ENCODE measurements around the gene NAA35. TPM values are rescaled to one million over a fixed set of nuclear protein-coding genes. Genes with fewer than 3 reads are reported as not detected.
A peak's percentile ranks its signal among the peaks of the same experiment; 100 is the strongest.
"Not testable (repeated sequence)": the region's sequence is repeated elsewhere in the genome, so short reads cannot be mapped to it uniquely, and the experiment has no call there.

The NAA35 gene
- total RNA-seq, 1 donor from 2014 or later = 22.2 TPM

- no peak for DNase-seq (ENCODE audit: low read depth, low spot score)
Measured at GRCh38 chr9:86022687-86023266, 81.8 kb downstream of the NAA35 start.

- DNase-seq (ENCODE audit: low read depth, low spot score) = no peak
Measured at GRCh38 chr9:86027767-86028166, 86.8 kb downstream of the NAA35 start.

DNA sequence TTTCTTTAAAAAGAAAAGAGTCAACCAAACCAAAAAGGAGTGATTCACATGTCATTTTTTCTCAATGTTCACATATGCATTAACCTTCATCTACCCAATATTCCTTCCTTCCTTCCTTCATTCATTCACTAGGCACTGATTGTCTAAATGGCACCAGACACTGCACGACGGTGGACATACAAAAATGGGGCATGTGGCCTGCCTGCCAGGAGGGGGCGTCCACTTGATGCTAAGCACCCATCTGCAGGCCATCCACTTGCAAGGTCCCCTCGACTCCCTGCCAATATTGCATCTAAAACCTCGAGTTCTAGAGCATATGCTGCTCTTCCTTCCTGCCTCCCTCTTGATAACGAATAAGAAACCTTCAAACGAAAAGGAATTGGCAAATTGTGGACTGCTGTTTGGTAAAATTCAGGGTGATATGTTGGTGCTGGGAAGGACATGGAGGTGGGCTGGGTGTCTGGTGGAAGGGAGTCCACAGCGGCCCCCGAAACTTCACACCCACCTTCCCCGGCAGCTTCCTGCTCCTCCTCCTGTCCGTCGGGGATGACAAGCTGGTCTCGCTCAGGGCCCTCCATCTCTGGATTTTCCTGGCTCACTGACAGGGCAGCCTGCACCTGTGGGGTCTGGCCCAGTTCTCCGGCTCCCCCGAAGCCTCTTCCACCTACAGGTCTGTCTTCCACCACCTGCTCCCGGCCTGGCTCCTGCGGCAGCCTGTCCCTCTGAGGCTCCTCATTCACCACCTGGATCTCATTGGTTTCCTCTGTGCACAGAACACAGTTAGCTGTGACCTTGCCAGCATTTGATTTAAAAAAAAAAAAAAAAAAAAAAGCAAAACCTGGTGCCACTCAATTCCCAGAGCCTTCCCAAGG, 94.2 kb downstream of the NAA35 start:
- DNase-seq (ENCODE audit: low read depth, low spot score) = peak; percentile 10

DNA sequence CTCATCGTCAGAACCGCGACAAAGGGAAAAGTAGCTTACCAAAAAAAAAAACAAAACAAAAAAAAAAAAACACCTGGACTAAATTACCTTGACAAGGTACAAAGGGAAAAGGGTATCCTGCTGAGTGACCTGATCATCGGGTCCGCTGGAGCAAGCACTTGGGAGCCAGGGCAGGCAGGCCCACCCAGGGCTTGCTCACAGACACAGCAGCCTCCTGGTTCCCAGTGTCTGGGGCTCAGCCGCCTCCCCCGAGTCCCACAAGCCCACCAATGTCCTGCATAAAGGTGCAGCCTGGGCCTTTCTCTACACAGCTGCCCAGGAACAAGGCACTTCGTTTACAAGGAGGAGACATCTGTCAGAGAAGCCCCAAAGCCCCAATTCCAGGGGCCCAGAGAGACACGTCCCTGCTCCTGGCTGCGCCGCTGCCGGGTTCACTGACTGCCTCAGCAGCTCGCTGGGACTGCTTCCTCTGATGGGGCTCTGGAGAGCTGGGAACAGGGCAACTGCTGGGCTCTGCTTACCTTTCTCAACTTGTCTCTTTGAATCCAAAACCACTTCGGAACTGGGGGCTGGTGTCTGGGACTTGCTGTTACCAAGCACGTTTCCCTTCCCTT, 95.0 kb downstream of the NAA35 start:
- no peak for DNase-seq (ENCODE audit: low read depth, low spot score)

DNA sequence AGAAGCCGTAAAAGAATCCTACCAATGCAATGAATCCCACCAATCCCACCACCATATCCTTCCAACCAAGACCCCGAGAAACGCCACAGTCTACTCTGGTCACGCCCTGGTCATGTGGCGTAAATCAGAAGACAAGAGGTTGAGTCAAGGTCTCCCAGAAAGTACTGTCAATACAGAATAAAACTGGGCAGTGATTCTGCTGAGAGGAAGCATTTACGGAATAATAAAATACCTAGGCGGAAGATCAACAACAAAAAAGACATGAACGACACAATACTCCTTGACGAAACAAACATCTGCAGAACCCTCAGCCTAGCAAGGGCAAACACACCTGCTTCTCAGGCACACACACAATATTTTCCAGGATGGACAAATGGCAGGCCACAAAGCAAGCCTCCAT, 95.6 kb downstream of the NAA35 start:
- DNase-seq (ENCODE audit: low read depth, low spot score) = no peak

DNA sequence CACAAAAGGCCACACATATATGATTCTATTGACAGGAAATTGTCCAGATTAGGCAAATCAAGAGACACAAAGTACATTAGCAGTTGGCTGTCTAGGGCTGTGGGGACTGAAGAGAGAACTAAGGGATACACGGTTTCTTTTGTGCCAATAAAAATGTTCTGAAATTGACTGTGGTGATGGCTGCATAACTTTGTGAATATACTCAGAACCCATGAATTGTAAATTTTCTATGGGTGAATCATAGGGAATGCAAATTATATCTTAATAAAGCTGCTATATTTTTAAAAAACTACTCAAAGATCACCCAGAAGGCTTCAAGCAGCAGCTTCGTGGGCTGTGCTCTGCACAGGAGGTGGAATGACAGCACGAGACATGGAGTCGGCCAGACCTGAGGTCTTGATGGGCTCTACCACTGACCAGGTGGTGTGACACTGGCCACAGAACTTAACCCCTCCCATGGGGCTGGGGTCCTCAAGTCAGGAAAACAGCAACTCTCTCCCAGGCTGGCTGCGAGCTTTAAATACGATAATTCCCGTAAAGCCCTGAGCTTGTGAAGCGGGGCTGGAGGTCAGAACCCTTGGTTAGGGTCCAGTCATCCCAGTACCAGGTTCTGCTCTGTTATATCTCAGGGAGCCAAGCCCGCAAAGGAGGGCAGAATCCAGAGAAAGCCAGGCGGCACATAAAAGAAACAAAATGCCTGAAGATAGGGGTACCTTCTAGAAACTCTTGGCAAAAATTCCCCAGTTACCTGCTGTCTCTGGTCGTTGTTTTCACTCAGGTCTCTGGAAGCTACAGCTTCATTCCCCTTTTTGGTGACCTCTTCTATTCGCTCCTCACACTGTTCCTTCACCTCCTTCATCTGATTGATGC, 99.3 kb downstream of the NAA35 start:
- no peak for DNase-seq (ENCODE audit: low read depth, low spot score)

GRCh38 chr9:86040861-86041155, 99.9 kb downstream of the NAA35 start:
- no peak for DNase-seq (ENCODE audit: low read depth, low spot score)

DNA sequence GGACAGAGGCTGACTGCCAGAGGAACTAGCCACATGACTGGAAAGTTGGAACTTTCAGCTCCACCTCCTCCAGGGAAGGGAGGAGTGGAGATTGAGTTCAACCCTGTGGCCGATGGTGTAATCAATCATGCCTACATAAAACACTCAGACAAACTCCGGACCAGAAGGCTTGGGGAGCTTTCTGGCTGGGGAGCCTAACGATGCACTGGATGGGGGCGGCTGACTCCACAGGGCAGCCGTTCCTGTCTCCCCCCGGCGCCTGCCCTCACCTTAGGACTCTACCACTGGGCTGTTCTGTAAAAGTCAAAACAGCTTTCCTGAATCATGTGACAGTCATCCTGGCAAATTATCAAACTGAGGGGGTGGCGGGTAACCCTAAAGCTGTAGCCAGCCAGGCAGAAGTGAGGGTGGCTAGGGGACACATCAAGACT, 100.4 kb downstream of the NAA35 start:
- DNase-seq (ENCODE audit: low read depth, low spot score) = no peak

DNA sequence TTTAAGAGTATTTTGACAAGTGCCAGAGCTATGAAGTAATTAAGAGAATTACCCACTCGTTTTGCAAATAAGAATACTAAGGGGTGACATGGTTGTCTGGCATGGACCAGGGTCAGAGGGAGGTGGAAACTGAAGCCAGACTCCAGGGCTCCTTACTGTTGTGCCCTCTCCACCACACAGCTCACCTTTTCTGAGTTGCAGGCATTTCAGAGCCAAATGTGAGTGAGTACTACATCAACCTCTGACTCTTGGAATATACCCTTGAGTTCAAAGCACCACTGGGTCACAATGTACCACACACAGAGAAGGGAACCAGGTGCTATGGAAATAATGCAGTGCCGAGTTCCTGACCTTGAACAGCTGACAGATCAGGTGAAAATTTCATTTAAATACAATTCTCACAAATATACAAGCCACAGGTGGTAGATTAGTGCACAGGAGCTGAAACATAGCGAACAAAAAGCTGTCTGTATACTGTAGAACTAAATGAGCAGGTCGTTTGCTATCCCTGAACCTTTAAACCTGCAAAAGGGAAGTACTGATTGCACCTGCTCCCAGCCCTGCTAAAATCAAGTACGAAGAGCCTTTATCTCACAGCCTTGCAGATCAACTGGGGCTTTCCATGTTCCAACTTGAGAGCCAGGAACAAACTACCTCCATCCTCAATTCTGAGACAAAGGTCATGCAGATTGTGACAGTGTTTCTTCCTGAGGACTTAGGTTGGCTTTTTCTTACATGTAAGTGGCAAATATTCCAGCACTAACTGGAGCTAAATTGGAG, 101.4 kb downstream of the NAA35 start:
- no peak for DNase-seq (ENCODE audit: low read depth, low spot score)

DNA sequence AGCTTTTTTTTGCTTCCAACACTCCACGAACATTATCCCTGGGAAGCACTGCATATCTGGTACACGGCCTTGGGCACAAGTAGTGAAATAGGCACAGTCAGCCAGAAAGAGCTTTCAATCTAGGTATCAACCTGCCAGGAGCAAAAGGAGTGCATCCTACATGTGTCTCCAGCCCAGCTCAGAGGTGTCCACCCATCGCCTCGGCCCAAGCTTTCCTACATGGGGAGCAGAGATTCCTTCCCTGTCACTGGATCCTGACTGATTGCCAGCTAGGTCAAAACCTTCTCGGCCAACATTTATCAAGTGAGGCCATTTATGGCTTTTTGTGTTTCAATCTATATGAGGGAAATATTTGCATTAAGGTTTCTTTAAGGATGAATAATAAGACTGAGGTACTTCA, 102.6 kb downstream of the NAA35 start:
- DNase-seq (ENCODE audit: low read depth, low spot score) = no peak

DNA sequence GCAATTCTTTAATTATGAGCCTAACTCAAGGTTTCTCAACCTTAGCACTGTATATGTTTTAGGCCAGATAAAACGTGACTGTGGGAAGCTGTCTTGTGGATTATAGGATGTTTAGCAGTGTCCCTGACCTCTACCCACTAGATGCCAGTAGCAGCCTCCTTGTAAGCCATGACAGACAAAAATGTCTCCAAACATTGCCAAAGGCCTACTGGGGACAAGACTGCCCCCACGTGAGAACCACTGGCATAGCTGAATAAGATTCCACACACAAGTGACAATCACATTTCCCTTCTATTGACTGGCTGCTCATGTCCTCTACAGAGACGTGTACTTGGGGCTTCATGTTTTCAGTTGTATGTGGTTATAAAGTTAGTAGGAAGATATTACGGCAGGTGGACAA, 103.1 kb downstream of the NAA35 start:
- no peak for DNase-seq (ENCODE audit: low read depth, low spot score)

GRCh38 chr9:86045654-86046053, 104.7 kb downstream of the NAA35 start:
- DNase-seq (ENCODE audit: low read depth, low spot score) = no peak

DNA sequence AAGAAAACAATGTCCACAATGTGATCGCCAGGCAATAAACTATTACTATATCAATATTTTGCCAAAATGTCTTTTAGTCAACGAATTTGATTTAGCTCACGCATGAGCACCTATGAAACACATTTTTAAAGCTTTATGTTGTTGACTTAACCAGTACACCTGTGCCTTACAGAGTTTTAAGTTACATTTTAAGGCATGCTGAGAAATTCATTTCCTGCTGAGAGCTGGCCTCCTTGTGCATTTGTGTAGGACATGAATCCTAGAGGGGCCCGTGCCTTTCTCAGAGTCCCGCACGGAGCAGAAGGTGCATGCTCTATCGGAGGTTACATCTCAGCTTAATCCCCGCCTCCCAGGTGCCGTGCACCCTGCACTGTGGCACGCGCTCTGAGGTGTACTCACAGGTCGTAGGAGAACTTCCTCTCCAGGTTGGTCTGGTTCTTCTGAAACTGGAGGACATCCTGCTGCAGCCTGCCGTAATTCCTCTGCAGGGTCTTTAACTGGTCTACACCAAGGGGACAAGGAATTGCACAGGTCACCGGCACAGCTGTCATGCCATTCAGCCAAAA, 105.2 kb downstream of the NAA35 start:
- DNase-seq (ENCODE audit: low read depth, low spot score) = no peak

DNA sequence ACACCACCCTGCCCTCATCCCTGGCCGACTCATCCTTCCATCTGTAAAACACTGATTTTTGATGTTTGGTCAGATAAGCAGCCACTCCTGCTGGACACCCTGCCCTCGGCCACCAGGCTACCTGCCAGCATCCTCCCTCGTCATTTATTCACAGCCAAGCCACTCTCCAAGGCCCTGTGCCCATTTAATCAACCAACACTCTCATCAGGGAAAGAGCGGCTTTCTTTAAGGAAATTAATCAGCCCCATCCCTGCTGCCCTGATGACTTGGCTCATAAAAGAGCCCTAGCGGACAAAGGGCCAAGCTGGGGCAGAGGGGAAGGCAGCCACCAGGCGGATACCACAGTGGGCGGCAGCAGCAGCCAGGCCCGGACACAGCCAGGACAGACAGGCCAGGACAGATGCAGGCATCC, 106.0 kb downstream of the NAA35 start:
- no peak for DNase-seq (ENCODE audit: low read depth, low spot score)

DNA sequence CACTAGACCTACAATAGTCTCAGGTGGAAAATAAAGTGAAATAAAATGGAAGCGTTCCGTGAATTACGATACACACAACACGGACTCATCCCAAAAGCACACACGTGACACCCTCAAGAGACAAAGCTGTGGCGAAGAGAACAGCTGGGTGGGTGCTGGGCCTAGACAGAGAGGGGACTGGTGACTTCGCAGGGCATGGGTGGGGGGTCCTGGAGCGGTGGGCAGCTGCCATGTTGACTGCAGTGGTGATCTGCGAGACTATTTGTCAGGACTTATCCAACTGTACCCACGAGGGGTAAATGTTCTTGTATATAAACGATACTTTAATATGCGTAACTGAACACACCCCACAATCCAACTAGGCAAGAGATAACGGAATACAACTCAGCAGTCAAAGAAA, 106.4 kb downstream of the NAA35 start:
- no peak for DNase-seq (ENCODE audit: low read depth, low spot score)

DNA sequence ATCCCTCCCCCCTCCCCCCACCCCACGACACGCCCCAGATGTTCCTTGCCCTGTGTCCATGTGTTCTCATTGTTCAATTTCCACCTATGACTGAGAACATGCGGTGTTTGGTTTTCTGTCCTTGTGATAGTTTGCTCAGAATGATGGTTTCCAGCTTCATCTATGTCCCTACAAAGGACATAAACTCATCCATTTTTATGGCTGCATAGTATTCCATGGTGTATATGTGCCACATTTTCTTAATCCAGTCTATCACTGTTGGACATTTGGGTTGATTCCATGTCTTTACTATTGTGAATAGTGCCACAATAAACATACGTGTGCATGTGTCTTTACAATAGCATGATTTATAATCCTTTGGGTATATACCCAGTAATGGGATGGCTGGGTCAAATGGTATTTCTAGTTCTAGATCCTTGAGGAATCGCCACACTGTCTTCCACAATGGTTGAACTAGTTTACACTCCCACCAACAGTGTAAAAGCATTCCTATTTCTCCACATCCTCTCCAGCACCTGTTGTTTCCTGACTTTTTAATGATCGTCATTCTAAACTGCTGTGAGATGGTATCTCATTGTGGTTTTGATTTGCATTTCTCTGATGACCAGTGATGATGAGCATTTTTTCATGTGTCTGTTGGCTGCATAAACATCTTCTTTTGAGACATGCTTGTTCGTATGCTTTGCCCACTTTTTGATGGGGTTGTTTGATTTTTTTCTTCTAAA, 107.2 kb downstream of the NAA35 start:
- not testable (repeated sequence) for DNase-seq (ENCODE audit: low read depth, low spot score)

DNA sequence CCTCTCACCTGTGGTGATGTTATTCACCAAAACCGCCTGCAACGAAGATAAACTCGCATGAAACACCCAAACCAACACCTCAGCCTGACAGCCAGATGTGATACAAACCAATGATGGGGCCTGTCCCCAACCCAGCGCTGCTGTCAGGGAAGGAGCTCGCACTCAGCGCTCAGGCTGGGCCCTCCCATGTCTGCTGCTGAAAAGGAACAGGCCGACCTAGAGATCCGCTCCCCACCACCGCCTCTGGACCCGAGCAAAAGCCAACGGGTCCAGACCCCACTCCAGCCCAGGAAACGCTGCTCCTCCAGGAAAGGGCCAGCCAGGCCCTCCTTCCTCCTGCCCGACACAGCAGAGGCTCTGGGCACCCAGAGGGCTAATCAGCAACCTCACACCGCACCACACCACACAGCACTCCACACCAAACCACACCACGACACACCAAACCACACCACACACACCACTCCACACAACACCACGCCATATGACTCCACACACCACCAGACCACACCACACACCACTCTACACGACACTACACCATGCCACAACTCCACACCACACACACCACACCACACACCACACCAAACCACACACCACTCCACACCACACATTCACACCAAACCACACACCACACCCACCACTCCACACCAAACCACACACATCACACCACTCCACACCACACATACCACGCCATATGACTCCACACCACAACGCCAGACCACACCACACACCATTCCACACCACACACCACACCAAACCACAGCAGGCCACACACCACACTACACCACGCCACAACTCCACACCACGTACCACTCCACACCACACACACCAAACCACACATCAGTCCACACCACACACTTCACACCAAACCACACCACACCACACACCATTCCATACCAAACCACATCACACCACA, 111.9 kb downstream of the NAA35 start:
- DNase-seq (ENCODE audit: low read depth, low spot score) = no peak

DNA sequence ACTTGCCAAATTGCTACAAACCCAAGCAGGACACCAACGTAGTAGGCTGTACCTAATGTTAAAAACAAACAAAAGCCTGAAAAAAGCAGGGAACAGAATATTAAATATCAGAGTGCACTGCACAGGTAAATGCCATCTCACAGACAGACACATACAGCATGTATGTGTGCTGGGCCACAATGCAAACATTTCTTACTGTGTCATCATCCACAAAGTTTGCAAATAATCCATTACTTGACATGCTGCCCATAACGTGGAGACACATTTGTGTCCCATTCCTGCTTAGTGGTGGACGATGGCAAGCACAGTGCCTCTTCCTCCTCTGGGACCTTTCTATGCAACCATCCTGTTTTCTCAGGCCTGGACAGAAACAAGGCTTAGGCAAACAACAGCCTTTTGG, 113.7 kb downstream of the NAA35 start:
- DNase-seq (ENCODE audit: low read depth, low spot score) = no peak

DNA sequence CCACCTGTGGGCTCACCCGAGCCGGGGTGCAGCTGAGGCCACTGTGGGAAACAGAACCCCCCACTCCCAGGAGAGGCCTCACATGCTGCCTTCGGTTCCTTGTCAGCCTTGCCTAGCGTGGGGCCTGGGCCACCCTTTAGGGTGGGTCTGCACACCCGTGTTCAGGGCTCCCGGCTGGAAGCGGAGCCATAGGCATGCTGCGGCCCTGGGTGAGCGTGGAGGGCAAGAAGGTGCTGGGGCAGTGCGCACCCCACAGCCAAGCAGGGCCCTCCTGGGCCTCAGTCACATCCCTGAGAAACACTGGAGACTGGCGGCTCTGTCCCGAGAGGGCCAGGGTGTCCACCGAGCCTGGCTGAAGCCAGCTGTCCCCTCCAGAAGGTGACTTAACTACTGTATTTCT, 116.5 kb downstream of the NAA35 start:
- DNase-seq (ENCODE audit: low read depth, low spot score) = no peak
